ENCODE data around the gene FGF19.

DNA sequence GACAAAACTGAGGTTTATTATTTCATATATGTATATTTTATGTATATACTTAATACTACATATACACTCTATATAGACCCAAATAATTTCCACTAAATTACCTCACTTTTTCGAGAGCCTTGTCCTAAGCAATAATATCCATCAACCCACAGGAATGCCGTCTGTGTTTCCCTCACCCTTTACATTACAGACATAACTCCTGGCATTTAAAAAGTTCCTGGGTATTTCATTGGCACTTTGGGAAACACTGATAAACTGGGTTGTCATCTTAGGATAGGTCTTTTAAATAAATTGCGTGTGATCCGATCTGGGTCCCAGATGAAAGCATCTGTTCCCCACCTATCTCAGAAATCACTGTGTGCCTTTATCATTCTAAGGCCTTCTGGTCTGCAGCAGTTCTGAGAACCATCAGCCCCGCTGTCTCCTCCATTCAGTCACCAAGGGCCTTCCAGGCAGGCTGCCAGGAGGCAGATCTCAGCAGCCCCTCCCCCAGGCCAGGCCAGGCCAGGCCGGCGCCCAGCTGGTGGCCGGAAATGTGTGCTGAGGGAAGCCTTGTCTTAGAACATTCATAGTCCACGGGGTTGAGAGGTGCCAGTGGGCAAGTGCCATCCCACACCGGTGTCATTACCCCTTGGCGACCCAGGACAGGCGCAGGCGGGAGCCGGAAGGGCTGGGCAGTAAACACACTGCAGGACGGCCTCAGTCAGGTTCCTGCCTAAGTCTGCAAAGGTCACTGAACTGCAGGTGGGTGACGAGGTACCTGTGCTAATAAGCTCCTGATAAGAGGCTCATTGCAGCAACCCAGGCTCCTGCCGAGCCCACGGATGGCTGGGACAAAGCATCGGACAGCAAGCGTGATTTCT lies 3.3 kb downstream of the FGF19 start:
- TF ChIP-seq USF1 (IDR thresholded peaks at IDR 0.05), result no peak
- peak; percentile 73 for TF ChIP-seq EP300 (IDR thresholded peaks at IDR 0.05; ENCODE audit: borderline replicate concordance)
- no peak for TF ChIP-seq RAD21 (IDR thresholded peaks at IDR 0.05; ENCODE audit: low read depth)

Measured in Ishikawa (cell line).